Endothelial cell of umbilical vein (primary cell): ENCODE data around the gene USP2. TPM values are rescaled to one million over a fixed set of nuclear protein-coding genes. Genes with fewer than 3 reads are reported as not detected.

ENCODE experiments used
- BruUV-seq: library from RNA; stranded (reverse); fragments of 400-500 nt; replicated peaks from 2 replicates; lab custom pipeline; 2021; lab: Mats Ljungman, UMichigan
- CTCF ChIA-PET: fragments of 300-600, 350-600 bp; sonication (Branson Sonifier 250); formaldehyde crosslinking; loops from one replicate; lab custom pipeline; 2021; ENCODE audit warnings: antibody characterized with exemption, inconsistent platforms; lab: Charles Lee
- POLR2A ChIA-PET: fragments of 300-600, 350-600 bp; sonication (Branson Sonifier 250); formaldehyde crosslinking; loops from one replicate; lab custom pipeline; 2021; ENCODE audit warnings: antibody characterized with exemption, inconsistent platforms; lab: Charles Lee
- DNase-seq: peaks from one replicate; pipeline ENCODE4 v3.0.0-alpha.2; 2011; ENCODE audit warnings: low read depth, low spot score
- FAIRE-seq: peaks from 2 replicates; lab custom pipeline; 2011; peaks lifted over from hg19 to GRCh38; lab: Jason Lieb, UNC
- H2AFZ ChIP-seq: 2 replicates; pipeline ENCODE4 v1.6.0; 2012; ENCODE audit warnings: low read depth, low read length, control low read depth, inconsistent platforms
- H3K27ac ChIP-seq: 2 replicates; pipeline ENCODE4 v1.5.1; 2011; ENCODE audit warnings: low read depth, mild to moderate bottlenecking, control low read depth, low read length, moderate library complexity; ENCODE audit not compliant: insufficient read depth
- H3K27me3 ChIP-seq, 2 experiments: 2 replicates each; pipeline versions ENCODE4 v1.6.0 to v1.6.1; 2011; ENCODE audit warnings: low read length in 2 of 2, mixed read lengths in 1 of 2; ENCODE audit not compliant: control insufficient read depth in 2 of 2, insufficient read depth in 2 of 2
- H3K36me3 ChIP-seq, 2 experiments: 2 replicates in 1 of 2; 3 replicates in 1 of 2; pipeline ENCODE4 v1.5.1; 2011; ENCODE audit warnings: low read length in 2 of 2, mild to moderate bottlenecking in 1 of 2, moderate library complexity in 1 of 2; ENCODE audit not compliant: control insufficient read depth in 2 of 2, insufficient read depth in 2 of 2; ENCODE audit errors: extremely low read depth in 1 of 2
- H3K4me1 ChIP-seq: 3 replicates; pipeline ENCODE4 v1.5.1; 2011; ENCODE audit warnings: mild to moderate bottlenecking, low read length; ENCODE audit not compliant: control insufficient read depth, insufficient read depth; ENCODE audit errors: extremely low read depth
- H3K4me2 ChIP-seq: 2 replicates; pipeline ENCODE4 v1.6.1; 2011; ENCODE audit warnings: low read length, control low read depth, mixed read lengths; ENCODE audit not compliant: insufficient read depth
- H3K4me3 ChIP-seq, 3 experiments: fragments of 200-600 bp in 1 of 3; sonication (generic), shearing (Covaris generic) in 1 of 3; replicated peaks in 1 of 3; 2 replicates each; pipeline ENCODE4 v1.5.1; 2011 to 2016; ENCODE audit warnings: control low read depth in 3 of 3, low read length in 3 of 3, mild to moderate bottlenecking in 2 of 3, inconsistent platforms in 1 of 3, low read depth in 1 of 3, moderate library complexity in 1 of 3; ENCODE audit not compliant: insufficient read depth in 1 of 3
- H3K79me2 ChIP-seq: 2 replicates; pipeline ENCODE4 v1.6.0; 2012; ENCODE audit warnings: low read length, inconsistent platforms; ENCODE audit not compliant: control insufficient read depth, insufficient read depth
- H3K9ac ChIP-seq: replicated peaks from 2 replicates; pipeline ENCODE3; 2011; ENCODE audit warnings: low read length, control low read depth; ENCODE audit not compliant: insufficient read depth; ENCODE audit errors: extremely low read depth
- H3K9me1 ChIP-seq: replicated peaks from 3 replicates; pipeline ENCODE4 v1.6.0; 2011; ENCODE audit warnings: mild to moderate bottlenecking, low read length; ENCODE audit not compliant: control insufficient read depth, insufficient read depth; ENCODE audit errors: extremely low read depth
- H3K9me3 ChIP-seq: replicated peaks from 2 replicates; pipeline ENCODE4 v1.5.1; 2012; ENCODE audit warnings: low read length, inconsistent platforms; ENCODE audit not compliant: control insufficient read depth, insufficient read depth
- H4K20me1 ChIP-seq: replicated peaks from 2 replicates; pipeline ENCODE3; 2011; ENCODE audit warnings: mild to moderate bottlenecking, low read length; ENCODE audit not compliant: control insufficient read depth, insufficient read depth; ENCODE audit errors: extremely low read depth
- CTCF ChIP-seq, 2 donors: IDR thresholded peaks; 1 replicate in 1 of 2; 2 replicates in 1 of 2; pipeline ENCODE4 v1.5.1; 2011; ENCODE audit warnings: low read length in 2 of 2, mild to moderate bottlenecking in 2 of 2, moderate library complexity in 2 of 2, control low read depth in 1 of 2, inconsistent platforms in 1 of 2, low read depth in 1 of 2; ENCODE audit not compliant: insufficient read depth in 1 of 2; ENCODE audit errors: extremely low read depth in 1 of 2
- EZH2 ChIP-seq: IDR thresholded peaks from 2 replicates; pipeline ENCODE4 v1.6.1; 2012; ENCODE audit warnings: borderline replicate concordance, low read depth, mild to moderate bottlenecking, moderate library complexity, low read length, inconsistent platforms; ENCODE audit not compliant: severe bottlenecking
- FOS ChIP-seq: IDR thresholded peaks from 2 replicates; pipeline ENCODE4 v1.6.1; 2011; ENCODE audit warnings: mild to moderate bottlenecking, low read length, moderate library complexity, borderline replicate concordance; ENCODE audit not compliant: insufficient read depth
- GATA2 ChIP-seq: IDR thresholded peaks from 2 replicates; pipeline ENCODE4 v1.7.0; 2011; ENCODE audit warnings: low read depth, mild to moderate bottlenecking, moderate library complexity, mixed read lengths, low read length; ENCODE audit not compliant: insufficient read length, insufficient read depth
- JUN ChIP-seq: IDR thresholded peaks from 2 replicates; pipeline ENCODE4 v1.6.1; 2011; ENCODE audit warnings: borderline replicate concordance, low read depth; ENCODE audit not compliant: insufficient read length, insufficient read depth
- MYC ChIP-seq: IDR thresholded peaks from one replicate; pipeline ENCODE4 v1.6.1; 2011; ENCODE audit warnings: mild to moderate bottlenecking, low read depth, low read length
- POLR2A ChIP-seq: IDR thresholded peaks from 2 replicates; pipeline ENCODE4 v1.6.1; 2012; ENCODE audit warnings: low read depth, mild to moderate bottlenecking, control low read depth, low read length
- POLR2AphosphoS5 ChIP-seq: IDR thresholded peaks from 2 replicates; pipeline ENCODE4 v1.6.1; 2012; ENCODE audit warnings: low read depth, mild to moderate bottlenecking, control low read depth, low read length, moderate library complexity; ENCODE audit not compliant: insufficient read depth
- dilution Hi-C: fragments of 300-500 bp; cut with MboI; formaldehyde crosslinking; loops from one replicate; pipeline ENCODE4 v1.15.0; 2019; ENCODE audit warnings: low sequenced_read_pairs; ENCODE audit not compliant: extremely low pct_ligation_motif_present
- intact Hi-C: fragments of 100-400 bp; cut with micrococcal nuclease; formaldehyde crosslinking; loops from one replicate; pipeline ENCODE4 v1.10.0; 2022
- polyA plus RNA-seq, 4 experiments: library from polyadenylated mRNA; depleted of rRNA in 3 of 4; stranded (reverse) in 3 of 4; unstranded in 1 of 4; fragments of >200 nt; gene quantifications; 2 replicates each; pipeline versions ENCODE4 v1.2.1 to v1.2.3, GENCODE V29; 2011 to 2012; ENCODE audit warnings: missing spikeins in 1 of 4
- total RNA-seq: library from RNA; stranded (reverse); gene quantifications from 2 replicates; pipeline ENCODE4 v1.2.3, GENCODE V29; 2021
- TF ChIP-seq, protein P1 (sequence below): IDR thresholded peaks from 2 replicates; pipeline ENCODE4 v1.6.1; 2011; ENCODE audit not compliant: insufficient read depth, insufficient read length

The USP2 gene
- total and polyA plus RNA-seq, 2 donors (not counting 3 experiments of a cell fraction or from before 2014, with no cell fraction given): 0.21 to 1.2 TPM

DNA sequence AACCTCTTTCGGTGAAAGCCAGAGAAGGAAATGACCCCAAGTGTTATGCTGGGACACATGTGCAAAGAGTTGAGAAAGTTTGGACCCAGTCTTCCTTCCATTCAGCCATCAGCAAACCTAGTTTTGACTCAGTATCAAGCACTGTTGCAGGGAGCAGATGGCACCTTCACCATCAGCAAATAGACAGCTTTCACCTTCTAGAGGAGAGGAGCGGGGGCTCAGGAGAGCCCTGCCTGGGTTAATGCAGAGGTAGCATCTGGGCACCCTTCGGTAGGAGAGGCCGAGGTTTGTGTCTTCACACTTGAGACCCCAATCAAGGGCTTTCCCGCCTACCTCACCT is 18.8 kb downstream of the USP2 start:
- FAIRE-seq (no peak), DNase-seq (no peak)
- H2AFZ ChIP-seq: no peak overlapping the region
- H3K27me3 ChIP-seq: peaks cover 12 to 20% of the 10 kb centered on the region in 2 experiments
- ChIA-PET POLR2A (no interaction called here), CTCF (interaction anchor here (1.2 to 2.8 kb wide), 4 partner anchors 8 to 24 kb away, joined by 6 to 21 read pairs (median 12); no protein-coding TSS in a partner anchor)
- H3K9me1 ChIP-seq: no peaks in the 10 kb centered on the region
- H3K4me3 ChIP-seq: no peak overlapping the region
- no peaks in the 10 kb centered on the region for H4K20me1 ChIP-seq
- dilution Hi-C loops: no loop called here
- BruUV-seq: no TSS peak
- TF ChIP-seq JUN (no peak), CTCF (IDR thresholded peaks at IDR 0.05; ENCODE audit: extremely low read depth in 1 of 2, insufficient read depth in 1 of 2, low read depth in 1 of 2, low read length in 2 of 2) (no peak), MYC (no peak), GATA2 (no peak), POLR2AphosphoS5 (no peak), FOS (no peak), EZH2 (no peak), POLR2A (no peak)
- TF ChIP-seq, protein P1, sequence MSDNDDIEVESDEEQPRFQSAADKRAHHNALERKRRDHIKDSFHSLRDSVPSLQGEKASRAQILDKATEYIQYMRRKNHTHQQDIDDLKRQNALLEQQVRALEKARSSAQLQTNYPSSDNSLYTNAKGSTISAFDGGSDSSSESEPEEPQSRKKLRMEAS: no peak
- no peaks in the 10 kb centered on the region for H3K4me1 ChIP-seq
- no peaks in the 10 kb centered on the region for H3K36me3 ChIP-seq
- H3K4me2 ChIP-seq: no peak overlapping the region
- intact Hi-C loops: no loop called here
- H3K9ac ChIP-seq: no peak overlapping the region
- no peaks in the 10 kb centered on the region for H3K79me2 ChIP-seq
- no peak overlapping the region for H3K27ac ChIP-seq
- H3K9me3 ChIP-seq: no peaks in the 10 kb centered on the region
